HEK293T (cell line): ENCODE measurements around the gene PLEKHO1.

ENCODE experiments used
- CTCF ChIA-PET: fragments of 350-600 bp; formaldehyde crosslinking; extraction: SDS; loops from one replicate; lab custom pipeline; 2021; ENCODE audit warnings: antibody characterized with exemption, inconsistent platforms; lab: Yijun Ruan, JAX
- POLR2A ChIA-PET: fragments of 350-600 bp; formaldehyde crosslinking; extraction: SDS; loops from one replicate; lab custom pipeline; 2020; ENCODE audit warnings: antibody characterized with exemption, inconsistent platforms; lab: Yijun Ruan, JAX
- DNase-seq: peaks from one replicate; pipeline ENCODE4 v3.0.0; 2012; ENCODE audit warnings: mixed read lengths; ENCODE audit errors: extremely low spot score
- ARNT ChIP-seq: fragments of 450-650 bp; IDR thresholded peaks from 2 replicates; pipeline ENCODE4 v1.6.1; 2017; ENCODE audit warnings: mild to moderate bottlenecking
- BHLHE40 ChIP-seq: fragments of 450-650 bp; IDR thresholded peaks from 2 replicates; pipeline ENCODE4 v1.6.1; 2016; ENCODE audit warnings: mild to moderate bottlenecking, moderate library complexity, borderline replicate concordance
- CTBP1 ChIP-seq: fragments of 450-650 bp; IDR thresholded peaks from 2 replicates; pipeline ENCODE4 v1.6.1; 2016; ENCODE audit warnings: borderline replicate concordance
- ELF4 ChIP-seq: fragments of 450-650 bp; IDR thresholded peaks from 2 replicates; pipeline ENCODE4 v1.6.1; 2017; ENCODE audit warnings: antibody characterized with exemption
- FOXA1 ChIP-seq: fragments of 450-650 bp; IDR thresholded peaks from 2 replicates; pipeline ENCODE4 v1.6.1; 2016; ENCODE audit warnings: mild to moderate bottlenecking
- FOXK2 ChIP-seq: fragments of 450-650 bp; IDR thresholded peaks from 2 replicates; pipeline ENCODE4 v1.6.1; 2016; ENCODE audit warnings: mild to moderate bottlenecking
- FOXM1 ChIP-seq: fragments of 450-650 bp; IDR thresholded peaks from 2 replicates; pipeline ENCODE4 v1.6.1; 2017; ENCODE audit warnings: mild to moderate bottlenecking, borderline replicate concordance
- HDGF ChIP-seq: fragments of 450-650 bp; IDR thresholded peaks from 2 replicates; pipeline ENCODE4 v1.6.1; 2017; ENCODE audit warnings: antibody characterized with exemption, borderline replicate concordance
- L3MBTL2 ChIP-seq: fragments of 450-650 bp; conservative IDR thresholded peaks from 2 replicates; pipeline ENCODE4 v1.6.1; 2016; ENCODE audit warnings: mild to moderate bottlenecking
- LEF1 ChIP-seq: fragments of 450-650 bp; IDR thresholded peaks from 2 replicates; pipeline ENCODE4 v1.6.1; 2017; ENCODE audit warnings: mild to moderate bottlenecking, borderline replicate concordance
- NFRKB ChIP-seq: fragments of 450-650 bp; IDR thresholded peaks from 2 replicates; pipeline ENCODE4 v1.6.1; 2016; ENCODE audit warnings: mild to moderate bottlenecking, moderate library complexity
- SP1 ChIP-seq: fragments of 450-650 bp; IDR thresholded peaks from 2 replicates; pipeline ENCODE4 v1.6.1; 2017
- SUZ12 ChIP-seq: fragments of 450-650 bp; IDR thresholded peaks from 2 replicates; pipeline ENCODE4 v1.6.1; 2016; ENCODE audit warnings: mild to moderate bottlenecking
- TARDBP ChIP-seq: fragments of 450-650 bp; IDR thresholded peaks from 2 replicates; pipeline ENCODE4 v1.6.1; 2016
- ZNF384 ChIP-seq: fragments of 450-650 bp; IDR thresholded peaks from 2 replicates; pipeline ENCODE4 v1.6.1; 2016
- TF ChIP-seq, protein P1 (sequence below): fragments of 450-650 bp; IDR thresholded peaks from 2 replicates; pipeline ENCODE4 v1.6.1; 2016

PLEKHO1 gene

GRCh38 chr1:150162862-150163706 lies 13.4 kb downstream of the PLEKHO1 start:
- POLR2A ChIA-PET: interaction anchor here (0.5 to 2.0 kb wide), 8 partner anchors 8 to 481 kb away, joined by 3 to 9 read pairs (median 4); partner anchors contain the start of genes PLEKHO1 and VPS45
- DNase-seq: peak; percentile 86
- CTCF ChIA-PET: interaction anchor here (0.6 to 1.2 kb wide), 2 partner anchors 11 to 47 kb away, joined by 3 read pairs; no protein-coding TSS in a partner anchor
- TF ChIP-seq LEF1: no peak
- no peak for TF ChIP-seq HDGF
- TF ChIP-seq L3MBTL2: peak; percentile 84

DNA sequence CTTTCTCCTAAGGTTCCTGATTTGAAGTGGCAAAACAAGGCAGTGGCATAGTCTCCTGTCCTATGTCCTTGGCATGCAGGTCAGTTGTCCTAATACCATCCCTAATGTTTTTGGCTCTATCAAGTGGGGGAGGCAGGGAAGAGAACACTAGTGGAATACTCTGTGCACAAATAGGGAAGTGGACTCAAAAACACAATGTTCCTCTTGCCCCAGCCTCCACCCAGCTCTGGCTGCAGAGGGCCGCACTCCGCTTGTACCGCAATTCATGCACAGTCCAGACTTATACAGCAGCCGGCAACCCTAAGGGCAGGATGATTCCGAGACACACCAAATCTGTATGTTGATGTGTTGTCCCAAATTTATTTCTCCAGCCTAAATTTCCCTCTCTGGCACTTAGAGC lies 14.5 kb downstream of the PLEKHO1 start:
- TF ChIP-seq L3MBTL2 (no peak), CTBP1 (no peak), NFRKB (no peak), ZNF384 (no peak), BHLHE40 (no peak), HDGF (no peak), LEF1 (no peak), ELF4 (no peak), SP1 (no peak), FOXA1 (no peak), TARDBP (no peak)
- TF ChIP-seq, protein P1, sequence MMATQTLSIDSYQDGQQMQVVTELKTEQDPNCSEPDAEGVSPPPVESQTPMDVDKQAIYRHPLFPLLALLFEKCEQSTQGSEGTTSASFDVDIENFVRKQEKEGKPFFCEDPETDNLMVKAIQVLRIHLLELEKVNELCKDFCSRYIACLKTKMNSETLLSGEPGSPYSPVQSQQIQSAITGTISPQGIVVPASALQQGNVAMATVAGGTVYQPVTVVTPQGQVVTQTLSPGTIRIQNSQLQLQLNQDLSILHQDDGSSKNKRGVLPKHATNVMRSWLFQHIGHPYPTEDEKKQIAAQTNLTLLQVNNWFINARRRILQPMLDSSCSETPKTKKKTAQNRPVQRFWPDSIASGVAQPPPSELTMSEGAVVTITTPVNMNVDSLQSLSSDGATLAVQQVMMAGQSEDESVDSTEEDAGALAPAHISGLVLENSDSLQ: no peak
- ChIA-PET CTCF (interaction anchor here (2.5 kb wide), 1 partner anchor 92 kb away, joined by 16 read pairs; no protein-coding TSS in a partner anchor), POLR2A (interaction anchor here (1.5 to 2.0 kb wide), 2 partner anchors 97 to 278 kb away, joined by 4 to 9 read pairs; partner anchors contain the start of gene VPS45)
- DNase-seq: no peak

DNA sequence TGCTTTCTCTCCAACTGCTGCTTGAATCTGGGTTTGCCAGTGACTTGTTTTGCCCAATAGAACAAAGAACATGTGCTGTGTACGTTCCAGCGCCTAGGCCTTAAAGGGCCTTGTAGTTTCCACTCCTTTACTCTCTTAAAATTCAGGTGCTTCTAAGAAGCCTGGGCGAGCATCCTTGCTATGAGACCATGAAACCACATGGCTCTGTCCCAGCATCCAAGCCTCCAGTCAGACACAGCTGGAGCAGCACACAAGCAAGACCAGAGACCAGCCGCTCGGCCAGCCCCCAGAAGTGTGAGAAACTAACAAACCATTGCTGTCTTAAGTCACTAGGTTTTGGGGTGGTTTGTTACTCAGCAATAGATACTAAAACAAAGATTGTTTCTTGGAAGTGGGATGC lies 15.1 kb downstream of the PLEKHO1 start:
- TF ChIP-seq LEF1: no peak
- no peak for TF ChIP-seq ZNF384
- TF ChIP-seq SP1: no peak
- TF ChIP-seq L3MBTL2: no peak
- no peak for TF ChIP-seq CTBP1
- no peak for TF ChIP-seq HDGF
- TF ChIP-seq NFRKB: no peak
- TF ChIP-seq TARDBP: no peak
- no peak for TF ChIP-seq ARNT
- no peak for TF ChIP-seq FOXM1
- TF ChIP-seq, protein P1: no peak
- no peak for TF ChIP-seq BHLHE40
- no peak for TF ChIP-seq FOXA1
- TF ChIP-seq FOXK2: no peak
- ChIA-PET CTCF (interaction anchor here (1.7 to 2.5 kb wide), 2 partner anchors 15 to 92 kb away, joined by 4 to 16 read pairs; partner anchors contain the start of gene PLEKHO1), POLR2A (interaction anchor here (2.0 kb wide), 1 partner anchor 97 kb away, joined by 9 read pairs; the partner anchor contains the start of gene VPS45)
- DNase-seq: no peak

- ChIA-PET POLR2A (interaction anchor here (0.7 to 1.3 kb wide), 4 partner anchors 98 to 279 kb away, joined by 3 to 10 read pairs (median 3); partner anchors contain the start of gene VPS45), CTCF (interaction anchor here (0.5 to 2.5 kb wide), 12 partner anchors 9 to 227 kb away, joined by 3 to 16 read pairs (median 4); partner anchors contain the start of gene PLEKHO1)
- DNase-seq: peak; percentile 75
- TF ChIP-seq, protein P1: no peak
- TF ChIP-seq HDGF: no peak
- no peak for TF ChIP-seq FOXM1
- TF ChIP-seq L3MBTL2: no peak; the same call in none of the 2 replicates
These were observed 16.2 kb downstream of the PLEKHO1 start for GRCh38 chr1:150165622-150166612.

- TF ChIP-seq CTBP1 (no peak), FOXM1 (no peak), BHLHE40 (no peak), ELF4 (no peak), SP1 (no peak), SUZ12 (no peak), L3MBTL2 (no peak), ZNF384 (no peak), LEF1 (no peak), FOXA1 (no peak), FOXK2 (no peak), HDGF (no peak), NFRKB (no peak), ARNT (no peak)
- TF ChIP-seq, protein P1: no peak
- POLR2A ChIA-PET: interaction anchor here (0.7 to 2.3 kb wide), 2 partner anchors 19 to 282 kb away, joined by 3 to 14 read pairs; a partner anchor contains a TSS
- DNase-seq: peak; percentile 77
- CTCF ChIA-PET: interaction anchor here (0.6 to 1.5 kb wide), 12 partner anchors 8 to 248 kb away, joined by 3 to 10 read pairs (median 3); partner anchors contain the start of genes OTUD7B and VPS45
These were observed 19.4 kb downstream of the PLEKHO1 start for GRCh38 chr1:150168960-150169601.
